ENCODE measurements around the gene CHM. TPM values are rescaled to one million over a fixed set of nuclear protein-coding genes. Genes with fewer than 3 reads are reported as not detected.
"Not testable (repeated sequence)": the region's sequence is repeated elsewhere in the genome, so short reads cannot be mapped to it uniquely, and the experiment has no call there.

CHM gene
- total and polyA plus RNA-seq, 7 experiments from 2014 or later: 5.3 to 22.6 (median 13.6) TPM

DNA sequence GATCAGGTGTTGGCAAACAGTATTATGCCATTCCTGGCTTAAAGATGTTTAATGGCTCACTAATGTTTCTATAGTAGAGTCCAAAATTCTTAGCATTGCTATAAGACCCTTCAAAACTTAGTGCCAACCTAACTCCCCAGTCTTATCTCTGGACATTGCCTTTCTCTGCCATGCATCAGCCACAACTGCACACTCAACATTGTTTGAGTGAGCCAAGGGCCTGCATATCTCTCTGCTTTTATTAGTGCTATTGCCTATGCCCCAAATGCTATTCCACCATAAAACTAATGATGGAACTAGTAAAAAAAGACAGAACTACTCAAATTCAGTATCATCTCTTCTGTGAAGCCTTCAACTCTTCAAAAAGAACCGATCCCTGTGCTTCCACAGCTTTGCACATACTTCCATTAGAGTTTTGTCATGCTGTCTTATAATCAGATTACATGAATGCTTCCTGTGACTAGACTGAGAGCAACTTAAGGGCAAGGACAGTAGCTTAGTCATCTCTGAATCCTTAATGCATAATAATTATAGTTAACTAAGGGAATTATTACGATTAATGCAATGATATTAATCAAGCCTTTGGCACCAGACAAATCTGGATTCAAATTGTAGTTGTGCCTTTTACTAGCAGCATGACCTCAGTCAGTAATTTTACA, 53.7 kb downstream of the CHM start:
- no peak overlapping the region for H3K27ac ChIP-seq (ENCODE audit: low read depth, low read length)
- POLR2A ChIA-PET: no interaction called here
- H3K27me3 Mint-ChIP-seq: no peaks in the 10 kb centered on the region
- no peaks in the 10 kb centered on the region for H3K4me1 ChIP-seq (ENCODE audit: control insufficient read depth in 2 of 2, insufficient read depth in 2 of 2, low read length in 2 of 2)
- no peaks in the 10 kb centered on the region for H3K9me3 ChIP-seq (ENCODE audit: control insufficient read depth in 2 of 3, low read length in 3 of 3)
- CTCF ChIA-PET: no interaction called here
- ATAC-seq (no peak), DNase-seq (no peak)
- H3K4me3 ChIP-seq (ENCODE audit: low read length): no peak overlapping the region
- H3K9me3 Mint-ChIP-seq: peaks cover 0 to 1% (median 0%) of the 10 kb centered on the region in 11 donors
- no peaks in the 10 kb centered on the region for H3K27me3 ChIP-seq (ENCODE audit: control insufficient read depth in 2 of 2, insufficient read depth in 2 of 2, low read length in 2 of 2)
- peaks cover 2 to 41% (median 28%) of the 10 kb centered on the region in 7 donors for H3K4me1 Mint-ChIP-seq
- no peaks in the 10 kb centered on the region for H3K36me3 ChIP-seq (ENCODE audit: control insufficient read depth in 2 of 3, insufficient read depth in 3 of 3, low read length in 3 of 3)
- no peak overlapping the region for H3K4me3 Mint-ChIP-seq
- peaks cover 0 to 16% (median 4%) of the 10 kb centered on the region in 5 donors for H3K36me3 Mint-ChIP-seq
- H3K27ac Mint-ChIP-seq: peak overlapping the region in 3 of 9 donors; percentile 8 to 46 (median 19)
- intact Hi-C loops (cut with micrococcal nuclease): no loop called here

DNA sequence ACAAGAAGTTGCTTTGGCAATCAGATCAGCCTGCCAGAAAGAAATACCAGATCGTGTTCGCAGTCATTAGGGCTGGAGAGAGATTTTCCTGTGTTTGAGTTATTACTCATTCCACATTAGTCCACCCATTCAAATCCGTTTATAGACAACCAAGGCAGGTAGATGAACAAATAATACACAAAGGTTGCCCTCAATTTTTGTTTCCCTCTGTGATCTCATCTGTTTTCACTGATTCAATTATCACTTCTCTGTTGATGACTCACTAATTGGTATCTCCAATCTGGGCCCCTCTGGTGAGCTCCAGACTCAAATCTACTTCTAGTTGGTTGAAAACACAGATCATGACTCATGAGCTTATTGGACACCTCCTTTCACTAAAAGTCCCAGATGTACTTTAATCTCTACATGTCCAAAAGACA, 54.5 kb downstream of the CHM start:
- peaks cover 2 to 47% (median 35%) of the 10 kb centered on the region in 7 donors for H3K4me1 Mint-ChIP-seq
- Histone ChIP-seq H3K4me1 (ENCODE audit: control insufficient read depth in 2 of 2, insufficient read depth in 2 of 2, low read length in 2 of 2) (no peaks in the 10 kb centered on the region), H3K4me3 (ENCODE audit: low read length) (no peak overlapping the region), H3K36me3 (ENCODE audit: control insufficient read depth in 2 of 3, insufficient read depth in 3 of 3, low read length in 3 of 3) (no peaks in the 10 kb centered on the region), H3K9me3 (ENCODE audit: control insufficient read depth in 2 of 3, low read length in 3 of 3) (no peaks in the 10 kb centered on the region), H3K27me3 (ENCODE audit: control insufficient read depth in 2 of 2, insufficient read depth in 2 of 2, low read length in 2 of 2) (no peaks in the 10 kb centered on the region), H3K27ac (ENCODE audit: low read depth, low read length) (no peak overlapping the region)
- no peaks in the 10 kb centered on the region for H3K27me3 Mint-ChIP-seq
- DNase-seq: no peak
- CTCF ChIA-PET: no interaction called here
- H3K4me3 Mint-ChIP-seq: no peak overlapping the region
- ATAC-seq: no peak
- H3K36me3 Mint-ChIP-seq: peaks cover 0 to 22% (median 7%) of the 10 kb centered on the region in 5 donors
- no peak overlapping the region for H3K27ac Mint-ChIP-seq
- peaks cover 0 to 6% (median 0%) of the 10 kb centered on the region in 11 donors for H3K9me3 Mint-ChIP-seq
- POLR2A ChIA-PET: no interaction called here
- intact Hi-C loops (cut with micrococcal nuclease): no loop called here

DNA sequence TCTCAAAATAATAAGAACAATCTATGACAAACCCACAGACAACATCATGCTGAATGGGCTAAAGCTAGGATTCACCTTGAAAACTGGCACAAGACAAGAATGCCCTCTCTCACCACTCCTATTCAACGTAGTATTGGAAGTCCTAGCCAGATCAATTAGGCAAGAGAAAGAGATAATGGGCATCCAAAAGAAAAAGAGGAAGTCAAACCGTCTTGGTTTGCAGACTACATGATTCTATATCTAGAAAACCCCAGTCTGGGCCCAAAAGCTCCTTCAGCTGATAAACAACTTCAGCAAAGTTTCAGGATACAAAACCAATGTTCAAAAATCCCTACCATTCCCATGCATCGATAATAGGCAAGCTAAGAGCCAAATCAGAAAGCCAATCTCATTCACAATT, 59.0 kb downstream of the CHM start:
- no peak overlapping the region for H3K4me3 ChIP-seq (ENCODE audit: low read length)
- DNase-seq (no peak), ATAC-seq (no peak)
- no peaks in the 10 kb centered on the region for H3K27me3 ChIP-seq (ENCODE audit: control insufficient read depth in 2 of 2, insufficient read depth in 2 of 2, low read length in 2 of 2)
- peaks cover 0 to 29% (median 17%) of the 10 kb centered on the region in 7 donors for H3K4me1 Mint-ChIP-seq
- H3K4me1 ChIP-seq (ENCODE audit: control insufficient read depth in 2 of 2, insufficient read depth in 2 of 2, low read length in 2 of 2): no peaks in the 10 kb centered on the region
- H3K9me3 ChIP-seq (ENCODE audit: control insufficient read depth in 2 of 3, low read length in 3 of 3): no peaks in the 10 kb centered on the region
- POLR2A ChIA-PET: no interaction called here
- H3K27me3 Mint-ChIP-seq: no peaks in the 10 kb centered on the region
- intact Hi-C loops (cut with micrococcal nuclease): no loop called here
- CTCF ChIA-PET: no interaction called here
- H3K9me3 Mint-ChIP-seq: peaks cover 0 to 6% (median 0%) of the 10 kb centered on the region in 11 donors
- no peak overlapping the region for H3K4me3 Mint-ChIP-seq
- H3K27ac ChIP-seq (ENCODE audit: low read depth, low read length): no peak overlapping the region
- H3K36me3 ChIP-seq (ENCODE audit: control insufficient read depth in 2 of 3, insufficient read depth in 3 of 3, low read length in 3 of 3): no peaks in the 10 kb centered on the region
- peaks cover 0 to 39% (median 11%) of the 10 kb centered on the region in 5 donors for H3K36me3 Mint-ChIP-seq
- peak overlapping the region in 1 of 9 donors; percentile 52 for H3K27ac Mint-ChIP-seq

DNA sequence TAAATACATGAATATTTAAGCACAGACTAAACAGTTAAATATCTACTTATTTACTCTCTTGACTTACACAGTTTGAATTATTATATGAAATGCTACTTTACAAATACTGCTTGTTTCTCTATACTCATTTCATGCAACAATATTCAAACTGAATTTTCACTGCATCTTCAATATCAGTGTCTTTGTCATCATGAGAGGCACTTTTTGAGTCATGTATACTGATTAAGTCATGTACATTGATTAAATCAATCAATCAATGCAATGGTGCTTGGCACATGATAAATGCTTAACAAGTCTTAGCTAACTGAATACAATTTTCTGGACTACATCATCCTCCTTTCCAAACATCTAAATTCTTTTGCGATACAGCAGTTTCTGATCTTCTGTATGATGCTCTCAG, 67.1 kb downstream of the CHM start:
- Mint-ChIP-seq H3K27me3 (no peaks in the 10 kb centered on the region), H3K36me3 (peaks cover 5 to 37% (median 25%) of the 10 kb centered on the region in 5 donors), H3K4me1 (peaks cover 0 to 3% (median 0%) of the 10 kb centered on the region in 7 donors), H3K4me3 (no peak overlapping the region), H3K27ac (no peak overlapping the region), H3K9me3 (peaks cover 0 to 2% (median 0%) of the 10 kb centered on the region in 11 donors)
- no peaks in the 10 kb centered on the region for H3K27me3 ChIP-seq (ENCODE audit: control insufficient read depth in 2 of 2, insufficient read depth in 2 of 2, low read length in 2 of 2)
- no peak for ATAC-seq
- H3K4me1 ChIP-seq (ENCODE audit: control insufficient read depth in 2 of 2, insufficient read depth in 2 of 2, low read length in 2 of 2): no peaks in the 10 kb centered on the region
- POLR2A ChIA-PET: no interaction called here
- no peak overlapping the region for H3K4me3 ChIP-seq (ENCODE audit: low read length)
- peaks cover 0 to under 1% (median 0%) of the 10 kb centered on the region in 3 experiments for H3K36me3 ChIP-seq (ENCODE audit: control insufficient read depth in 2 of 3, insufficient read depth in 3 of 3, low read length in 3 of 3)
- no peaks in the 10 kb centered on the region for H3K9me3 ChIP-seq (ENCODE audit: control insufficient read depth in 2 of 3, low read length in 3 of 3)
- CTCF ChIA-PET: no interaction called here
- no peak for DNase-seq
- no peak overlapping the region for H3K27ac ChIP-seq (ENCODE audit: low read depth, low read length)
- intact Hi-C loops (cut with micrococcal nuclease): no loop called here

GRCh38 chrX:85977218-85977617, 70.1 kb downstream of the CHM start:
- H3K27me3 ChIP-seq (ENCODE audit: control insufficient read depth in 2 of 2, insufficient read depth in 2 of 2, low read length in 2 of 2): no peaks in the 10 kb centered on the region
- Mint-ChIP-seq H3K4me1 (no peaks in the 10 kb centered on the region), H3K27me3 (no peaks in the 10 kb centered on the region), H3K9me3 (peaks cover 0 to 2% (median 0%) of the 10 kb centered on the region in 11 donors), H3K27ac (no peak overlapping the region), H3K4me3 (no peak overlapping the region), H3K36me3 (peaks cover 5 to 48% (median 36%) of the 10 kb centered on the region in 5 donors)
- ChIA-PET CTCF (no interaction called here), POLR2A (no interaction called here)
- intact Hi-C loops (cut with micrococcal nuclease): no loop called here
- ATAC-seq (no peak), DNase-seq (no peak)
- no peaks in the 10 kb centered on the region for H3K4me1 ChIP-seq (ENCODE audit: control insufficient read depth in 2 of 2, insufficient read depth in 2 of 2, low read length in 2 of 2)
- no peaks in the 10 kb centered on the region for H3K9me3 ChIP-seq (ENCODE audit: control insufficient read depth in 2 of 3, low read length in 3 of 3)
- H3K4me3 ChIP-seq (ENCODE audit: low read length): no peak overlapping the region
- no peak overlapping the region for H3K27ac ChIP-seq (ENCODE audit: low read depth, low read length)
- peaks cover 0 to 4% (median 0%) of the 10 kb centered on the region in 3 experiments for H3K36me3 ChIP-seq (ENCODE audit: control insufficient read depth in 2 of 3, insufficient read depth in 3 of 3, low read length in 3 of 3)

- H3K36me3 Mint-ChIP-seq: peaks cover 4 to 39% (median 29%) of the 10 kb centered on the region in 5 donors
- CTCF ChIA-PET; H3K36me3 ChIP-seq (ENCODE audit: control insufficient read depth in 2 of 3, insufficient read depth in 3 of 3, low read length in 3 of 3); H3K27ac Mint-ChIP-seq; POLR2A ChIA-PET; H3K4me1 ChIP-seq (ENCODE audit: control insufficient read depth in 2 of 2, insufficient read depth in 2 of 2, low read length in 2 of 2); intact Hi-C loops (cut with micrococcal nuclease); H3K4me3 Mint-ChIP-seq; H3K27me3 ChIP-seq (ENCODE audit: control insufficient read depth in 2 of 2, insufficient read depth in 2 of 2, low read length in 2 of 2); H3K27me3 Mint-ChIP-seq; H3K27ac ChIP-seq (ENCODE audit: low read depth, low read length); H3K9me3 Mint-ChIP-seq; H3K4me1 Mint-ChIP-seq; H3K9me3 ChIP-seq (ENCODE audit: control insufficient read depth in 2 of 3, low read length in 3 of 3); ATAC-seq; DNase-seq; H3K4me3 ChIP-seq (ENCODE audit: low read length): not testable (repeated sequence)
Observed at GRCh38 chrX:85972351-85972750, 75.0 kb downstream of the CHM start.

DNA sequence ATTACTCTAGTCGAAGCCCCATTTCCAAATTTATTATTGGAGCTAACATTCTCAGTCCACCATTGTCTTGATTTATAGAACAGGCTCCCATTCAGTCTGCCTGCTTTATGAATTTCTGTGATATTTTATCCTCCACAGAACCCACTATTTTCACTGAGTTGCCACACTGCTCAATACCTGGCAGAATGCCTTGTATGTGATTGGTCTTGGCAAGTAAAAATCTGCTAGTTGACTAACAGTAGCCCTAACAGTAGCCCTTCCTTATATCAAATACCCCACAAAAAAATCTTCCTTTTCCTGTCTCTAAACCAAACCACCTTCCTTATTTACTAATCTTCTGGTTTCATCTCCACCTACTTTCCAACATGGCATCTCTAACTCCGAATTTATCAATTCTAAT, 82.6 kb downstream of the CHM start:
- Mint-ChIP-seq H3K9me3 (no peaks in the 10 kb centered on the region), H3K4me1 (peaks cover 0 to 2% (median 0%) of the 10 kb centered on the region in 7 donors), H3K4me3 (no peak overlapping the region), H3K27me3 (no peaks in the 10 kb centered on the region), H3K27ac (no peak overlapping the region), H3K36me3 (peaks cover 0 to 24% (median 7%) of the 10 kb centered on the region in 5 donors)
- no peaks in the 10 kb centered on the region for H3K36me3 ChIP-seq (ENCODE audit: control insufficient read depth in 2 of 3, insufficient read depth in 3 of 3, low read length in 3 of 3)
- no peaks in the 10 kb centered on the region for H3K4me1 ChIP-seq (ENCODE audit: control insufficient read depth in 2 of 2, insufficient read depth in 2 of 2, low read length in 2 of 2)
- no peak for ATAC-seq
- POLR2A ChIA-PET: no interaction called here
- CTCF ChIA-PET: no interaction called here
- intact Hi-C loops (cut with micrococcal nuclease): no loop called here
- H3K4me3 ChIP-seq (ENCODE audit: low read length): no peak overlapping the region
- H3K27ac ChIP-seq (ENCODE audit: low read depth, low read length): no peak overlapping the region
- no peaks in the 10 kb centered on the region for H3K27me3 ChIP-seq (ENCODE audit: control insufficient read depth in 2 of 2, insufficient read depth in 2 of 2, low read length in 2 of 2)
- H3K9me3 ChIP-seq (ENCODE audit: control insufficient read depth in 2 of 3, low read length in 3 of 3): no peaks in the 10 kb centered on the region
- DNase-seq: no peak
